ENCODE data around the gene SNRPA.
A peak's percentile ranks its signal among the peaks of the same experiment; 100 is the strongest.

The SNRPA gene

DNA sequence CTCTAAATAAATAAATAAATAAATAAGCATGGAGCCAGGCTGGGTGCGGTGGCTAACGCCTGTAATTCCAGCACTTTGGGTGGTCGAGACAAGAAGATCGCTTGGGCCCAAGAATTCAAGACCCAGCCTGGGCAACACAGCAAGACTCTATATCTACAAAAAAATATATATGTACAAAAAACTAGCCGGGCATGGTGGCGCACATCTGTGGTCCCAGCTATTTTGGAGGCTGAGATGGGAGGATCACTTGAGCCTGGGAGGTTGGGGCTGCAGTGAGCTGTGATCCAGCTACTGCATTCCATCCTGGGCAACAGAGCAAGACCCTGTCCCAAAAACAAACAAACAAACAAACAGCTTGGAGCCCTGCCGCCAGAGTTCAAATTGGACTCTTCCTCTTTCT lies 3.5 kb upstream of the SNRPA start:
- Histone ChIP-seq H3K79me2 (ENCODE audit: control insufficient read depth, insufficient read depth, low read length, unreplicated experiment) (peaks cover 14% of the 10 kb centered on the region), H2AFZ (ENCODE audit: low read length, unreplicated experiment) (no peak overlapping the region), H3K36me3 (ENCODE audit: insufficient read depth, low read length) (no peaks in the 10 kb centered on the region), H3K4me3 (ENCODE audit: low read depth, low read length) (no peak overlapping the region), H3K4me1 (ENCODE audit: control insufficient read depth, insufficient read depth, low read length, unreplicated experiment) (peaks cover 21% of the 10 kb centered on the region), H3K27me3 (ENCODE audit: insufficient read depth, low read length) (no peaks in the 10 kb centered on the region), H3K27ac (ENCODE audit: low read depth, low read length) (no peak overlapping the region)

DNA sequence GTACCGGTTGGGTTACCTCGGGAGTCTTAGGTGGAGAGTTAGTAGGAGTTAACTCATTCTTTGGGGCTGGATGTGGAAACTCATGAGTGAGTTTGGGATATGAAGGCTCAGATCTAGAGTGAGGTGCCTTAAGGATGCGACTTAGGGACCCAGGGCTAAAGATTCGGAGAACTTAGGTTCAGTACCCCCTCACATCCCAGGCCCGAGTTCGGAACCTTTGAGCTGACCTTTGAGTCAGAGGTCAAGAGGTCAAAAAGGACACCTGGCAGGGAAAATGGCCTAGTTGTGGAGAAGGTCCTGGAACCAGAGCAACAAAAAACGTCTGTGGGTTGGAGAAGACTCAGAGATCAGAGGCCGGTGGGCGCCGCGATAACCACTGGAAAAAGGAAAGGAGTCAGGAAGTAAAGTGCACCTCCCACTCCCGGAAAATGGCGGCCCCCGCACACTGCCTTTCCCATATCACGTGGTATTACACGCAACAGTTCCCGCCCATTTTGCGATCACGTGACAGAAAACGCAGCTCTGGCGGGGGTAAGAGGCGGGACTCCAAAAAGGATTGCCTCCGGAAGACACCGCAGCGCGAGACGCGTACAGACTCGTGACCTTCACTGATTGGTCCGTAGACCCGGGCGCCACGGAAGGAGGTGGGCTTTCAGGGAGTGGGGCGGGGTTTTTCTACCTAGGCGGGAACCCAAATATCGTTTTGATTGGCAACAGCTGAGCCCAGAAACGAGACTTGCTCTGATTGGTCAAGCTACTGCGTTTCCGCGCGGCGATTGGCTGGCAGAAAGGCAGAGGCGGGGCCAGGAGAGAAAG lies 737 bp upstream of the SNRPA start, which contains the start of gene ACTMAP:
ACTMAP (minus strand) TSS at position 420 of the 816 bp plus-strand sequence. CDS start 674 bp downstream, outside the sequence.
- Histone ChIP-seq H3K4me1 (ENCODE audit: control insufficient read depth, insufficient read depth, low read length, unreplicated experiment) (peaks cover 21% of the 10 kb centered on the region), H2AFZ (ENCODE audit: low read length, unreplicated experiment) (peak within 1 kb of the TSS; percentile 20), H3K79me2 (ENCODE audit: control insufficient read depth, insufficient read depth, low read length, unreplicated experiment) (peaks cover 34% of the 10 kb centered on the region), H3K4me3 (ENCODE audit: low read depth, low read length) (peak within 1 kb of the TSS; percentile 88), H3K27ac (ENCODE audit: low read depth, low read length) (peak within 1 kb of the TSS; percentile 90), H3K36me3 (ENCODE audit: insufficient read depth, low read length) (no peaks in the 10 kb centered on the region), H3K27me3 (ENCODE audit: insufficient read depth, low read length) (no peaks in the 10 kb centered on the region)

DNA sequence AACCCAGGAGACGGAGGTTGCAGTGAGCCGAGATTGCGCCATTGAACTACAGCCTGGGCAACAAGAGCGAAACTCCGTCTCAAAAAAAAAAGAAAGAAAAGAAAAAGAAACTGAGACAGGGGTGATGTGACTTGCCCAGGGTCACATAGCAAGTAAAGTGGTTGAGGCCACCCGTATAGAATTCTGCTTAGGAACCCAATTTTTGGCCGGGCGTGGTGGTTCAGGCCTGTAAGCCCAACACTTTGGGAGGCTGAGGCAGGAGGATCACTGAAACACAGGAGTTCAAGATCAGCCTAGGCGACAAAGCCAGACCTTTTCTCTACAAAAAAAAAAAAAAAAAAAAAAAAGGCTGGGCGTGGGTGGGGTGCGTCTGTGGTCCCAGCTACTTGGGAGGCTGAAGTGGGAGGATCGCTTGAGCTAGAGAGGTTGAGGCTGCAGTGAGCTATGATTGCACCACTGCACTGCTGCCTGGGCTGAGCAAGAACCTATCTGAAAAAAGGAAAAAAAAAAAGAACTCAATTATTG lies 1.3 kb downstream of the SNRPA start:
- H3K4me1 ChIP-seq (ENCODE audit: control insufficient read depth, insufficient read depth, low read length, unreplicated experiment), result peaks cover 19% of the 10 kb centered on the region
- peaks cover 54% of the 10 kb centered on the region for H3K79me2 ChIP-seq (ENCODE audit: control insufficient read depth, insufficient read depth, low read length, unreplicated experiment)
- H3K27me3 ChIP-seq (ENCODE audit: insufficient read depth, low read length), result no peaks in the 10 kb centered on the region
- no peak overlapping the region for H2AFZ ChIP-seq (ENCODE audit: low read length, unreplicated experiment)
- H3K36me3 ChIP-seq (ENCODE audit: insufficient read depth, low read length), result 0 out of 2 replicates have a peak, but pooled peaks cover 6% of the 10 kb centered on the region
- H3K27ac ChIP-seq (ENCODE audit: low read depth, low read length), result no peak overlapping the region
- peak overlapping the region; percentile 88 for H3K4me3 ChIP-seq (ENCODE audit: low read depth, low read length)

DNA sequence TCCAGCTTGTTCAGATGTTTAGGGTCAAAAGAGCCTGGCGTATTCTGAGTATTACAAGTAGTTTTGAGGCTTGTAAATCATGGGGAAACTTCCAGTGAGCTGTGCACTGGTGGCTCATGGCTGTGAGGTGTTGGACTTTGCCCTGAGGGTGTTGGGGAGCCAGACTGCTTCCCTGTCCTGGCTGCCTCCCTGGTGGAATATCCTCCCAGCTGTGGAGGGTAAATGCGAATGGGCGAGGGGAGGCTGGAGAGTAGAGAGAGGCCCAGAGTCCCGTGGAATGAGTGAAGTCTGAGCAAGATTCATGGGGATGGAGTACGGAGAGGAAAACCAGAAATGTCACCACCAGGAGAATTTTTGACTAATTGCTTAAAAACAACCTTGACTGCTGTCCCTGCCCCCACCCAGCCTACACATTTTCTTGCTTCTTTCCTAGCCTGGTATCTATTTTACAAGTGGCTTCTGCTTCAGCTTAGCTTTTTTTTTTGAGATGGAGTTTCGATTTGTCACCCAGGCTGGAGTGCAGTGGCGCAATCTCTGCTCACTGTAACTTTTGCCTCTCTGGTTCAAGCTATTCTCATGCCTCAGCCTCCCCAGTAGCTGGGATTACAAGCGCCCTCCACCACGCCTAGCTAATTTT lies 3.7 kb downstream of the SNRPA start:
- H3K4me1 ChIP-seq (ENCODE audit: control insufficient read depth, insufficient read depth, low read length, unreplicated experiment), result peaks cover 12% of the 10 kb centered on the region
- no peak overlapping the region for H2AFZ ChIP-seq (ENCODE audit: low read length, unreplicated experiment)
- H3K36me3 ChIP-seq (ENCODE audit: insufficient read depth, low read length), result 0 out of 2 replicates have a peak, but pooled peaks cover 10% of the 10 kb centered on the region
- H3K27me3 ChIP-seq (ENCODE audit: insufficient read depth, low read length), result no peaks in the 10 kb centered on the region
- no peak overlapping the region for H3K27ac ChIP-seq (ENCODE audit: low read depth, low read length)
- peak overlapping the region; percentile 47 for H3K4me3 ChIP-seq (ENCODE audit: low read depth, low read length)
- peaks cover 59% of the 10 kb centered on the region for H3K79me2 ChIP-seq (ENCODE audit: control insufficient read depth, insufficient read depth, low read length, unreplicated experiment)

DNA sequence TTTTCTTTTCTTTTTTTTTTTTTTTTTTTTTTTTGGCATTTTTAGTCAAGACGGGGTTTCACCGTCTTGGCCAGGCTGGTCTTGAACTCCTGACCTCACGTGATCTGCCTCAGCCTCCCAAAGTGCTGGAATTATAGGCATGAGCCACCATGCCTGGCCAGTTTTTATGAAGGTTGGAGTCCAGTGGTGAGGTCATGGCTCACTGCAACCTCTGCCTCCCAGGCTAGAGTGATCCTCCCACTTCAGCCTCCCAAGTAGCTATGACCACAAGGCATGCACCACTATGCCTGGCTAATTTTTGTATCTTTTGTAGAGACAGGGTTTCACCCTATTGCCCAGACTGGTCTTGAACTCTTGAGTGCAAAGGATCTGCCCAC lies 4.2 kb downstream of the SNRPA start:
- Histone ChIP-seq H3K4me3 (ENCODE audit: low read depth, low read length) (no peak overlapping the region), H3K27ac (ENCODE audit: low read depth, low read length) (no peak overlapping the region)

DNA sequence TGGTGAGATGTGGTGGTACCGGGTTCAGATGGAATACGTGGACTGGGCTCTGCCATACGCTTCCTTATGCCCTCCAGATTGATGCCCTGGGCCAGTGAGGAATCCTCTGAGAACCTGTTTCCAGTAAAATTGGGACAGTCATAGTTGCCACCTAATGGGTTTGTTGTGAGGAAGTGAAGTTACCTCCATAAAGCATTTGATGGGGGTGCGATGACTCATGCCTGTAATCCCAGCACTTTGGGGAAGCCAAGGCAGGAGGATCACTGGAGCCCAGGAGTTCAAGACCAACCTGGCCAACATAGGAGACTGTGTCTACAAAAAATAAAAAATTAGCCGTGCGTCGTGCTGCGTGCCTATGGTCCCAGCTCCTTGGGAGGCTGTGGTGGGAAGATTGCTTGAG lies 4.8 kb downstream of the SNRPA start:
- Histone ChIP-seq H3K27ac (ENCODE audit: low read depth, low read length) (no peak overlapping the region), H3K27me3 (ENCODE audit: insufficient read depth, low read length) (no peaks in the 10 kb centered on the region), H3K36me3 (ENCODE audit: insufficient read depth, low read length) (peaks cover 13% of the 10 kb centered on the region; the same call in 1 of the 2 replicates), H2AFZ (ENCODE audit: low read length, unreplicated experiment) (no peak overlapping the region), H3K4me1 (ENCODE audit: control insufficient read depth, insufficient read depth, low read length, unreplicated experiment) (peaks cover 10% of the 10 kb centered on the region), H3K4me3 (ENCODE audit: low read depth, low read length) (no peak overlapping the region), H3K79me2 (ENCODE audit: control insufficient read depth, insufficient read depth, low read length, unreplicated experiment) (peaks cover 59% of the 10 kb centered on the region)

More for the DNA sequence above, 4.2 kb downstream of the SNRPA start:
- H2AFZ ChIP-seq (ENCODE audit: low read length, unreplicated experiment), result no peak overlapping the region
- H3K27me3 ChIP-seq (ENCODE audit: insufficient read depth, low read length), result no peaks in the 10 kb centered on the region
- peaks cover 11% of the 10 kb centered on the region; the same call in 1 of the 2 replicates for H3K36me3 ChIP-seq (ENCODE audit: insufficient read depth, low read length)
- peaks cover 59% of the 10 kb centered on the region for H3K79me2 ChIP-seq (ENCODE audit: control insufficient read depth, insufficient read depth, low read length, unreplicated experiment)
- peaks cover 10% of the 10 kb centered on the region for H3K4me1 ChIP-seq (ENCODE audit: control insufficient read depth, insufficient read depth, low read length, unreplicated experiment)

DNA sequence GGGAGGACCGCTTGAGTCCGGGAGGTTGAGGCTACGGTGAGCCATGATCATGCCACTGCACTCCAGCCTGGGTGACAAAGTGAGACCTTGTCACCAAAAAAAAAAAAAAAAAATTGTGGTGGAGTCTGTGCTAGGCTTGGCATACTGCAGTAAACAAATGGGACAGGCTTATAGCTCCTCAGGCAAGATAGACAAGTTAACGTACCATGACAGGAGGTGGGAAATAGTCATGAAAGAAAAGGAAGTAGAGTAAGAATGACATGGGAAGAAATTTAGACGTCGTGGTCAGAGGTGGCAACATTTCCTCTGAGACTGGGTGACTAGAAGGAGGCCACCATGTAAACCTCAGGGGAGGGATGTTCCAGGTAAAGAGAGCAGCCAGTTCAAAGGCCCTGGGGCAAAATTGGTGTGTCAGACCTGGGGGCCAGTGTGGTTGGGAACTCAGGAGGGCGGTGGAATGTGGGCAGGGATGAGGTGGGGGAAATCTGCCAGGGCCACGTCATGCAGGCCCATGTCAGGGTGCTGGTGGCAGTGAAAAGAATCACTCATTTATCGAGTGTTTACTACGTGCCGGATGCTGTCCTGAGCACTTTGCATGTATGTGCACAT lies 5.6 kb downstream of the SNRPA start:
- no peaks in the 10 kb centered on the region for H3K27me3 ChIP-seq (ENCODE audit: insufficient read depth, low read length)
- peaks cover 13% of the 10 kb centered on the region; the same call in 1 of the 2 replicates for H3K36me3 ChIP-seq (ENCODE audit: insufficient read depth, low read length)
- no peak overlapping the region for H3K4me3 ChIP-seq (ENCODE audit: low read depth, low read length)
- no peak overlapping the region for H3K27ac ChIP-seq (ENCODE audit: low read depth, low read length)
- peaks cover 10% of the 10 kb centered on the region for H3K4me1 ChIP-seq (ENCODE audit: control insufficient read depth, insufficient read depth, low read length, unreplicated experiment)
- no peak overlapping the region for H2AFZ ChIP-seq (ENCODE audit: low read length, unreplicated experiment)
- H3K79me2 ChIP-seq (ENCODE audit: control insufficient read depth, insufficient read depth, low read length, unreplicated experiment), result peaks cover 55% of the 10 kb centered on the region

DNA sequence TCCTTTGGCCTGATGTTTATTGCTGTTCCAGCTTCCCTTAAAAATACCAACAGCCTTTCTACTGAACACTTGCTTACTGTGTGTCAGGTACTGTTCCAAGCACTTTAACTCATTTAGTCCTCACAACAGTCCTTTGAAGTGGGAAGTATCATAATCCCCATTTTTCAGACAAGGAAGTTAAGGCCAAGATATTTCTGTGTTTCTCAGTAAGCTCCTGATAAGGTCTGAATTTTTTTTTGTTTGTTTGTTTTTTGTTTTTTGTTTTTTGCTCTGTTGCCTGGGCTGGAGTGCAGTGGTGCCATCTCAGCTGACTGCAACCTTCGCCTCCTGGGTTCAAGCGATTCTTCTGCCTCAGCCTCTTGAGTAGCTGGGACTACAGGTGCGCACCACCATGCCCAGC lies 7.5 kb downstream of the SNRPA start:
- Histone ChIP-seq H3K27ac (ENCODE audit: low read depth, low read length) (no peak overlapping the region), H3K36me3 (ENCODE audit: insufficient read depth, low read length) (peaks cover 15% of the 10 kb centered on the region; the same call in 1 of the 2 replicates), H3K4me3 (ENCODE audit: low read depth, low read length) (no peak overlapping the region), H3K27me3 (ENCODE audit: insufficient read depth, low read length) (no peaks in the 10 kb centered on the region), H2AFZ (ENCODE audit: low read length, unreplicated experiment) (no peak overlapping the region), H3K79me2 (ENCODE audit: control insufficient read depth, insufficient read depth, low read length, unreplicated experiment) (peaks cover 39% of the 10 kb centered on the region), H3K4me1 (ENCODE audit: control insufficient read depth, insufficient read depth, low read length, unreplicated experiment) (peaks cover 10% of the 10 kb centered on the region)

DNA sequence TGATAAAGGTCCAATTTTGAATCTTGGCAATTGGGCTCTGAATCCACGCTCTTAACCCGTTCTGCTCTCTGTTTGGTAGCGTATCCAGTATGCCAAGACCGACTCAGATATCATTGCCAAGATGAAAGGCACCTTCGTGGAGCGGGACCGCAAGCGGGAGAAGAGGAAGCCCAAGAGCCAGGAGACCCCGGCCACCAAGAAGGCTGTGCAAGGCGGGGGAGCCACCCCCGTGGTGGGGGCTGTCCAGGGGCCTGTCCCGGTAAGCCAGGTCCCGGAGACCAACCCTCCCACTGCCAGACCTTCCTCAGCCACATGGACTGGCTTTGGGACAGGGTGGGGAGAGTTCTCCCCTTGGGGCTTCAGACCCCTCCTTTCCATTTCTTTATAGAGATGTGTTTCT lies 8.3 kb downstream of the SNRPA start:
- Histone ChIP-seq H3K27me3 (ENCODE audit: insufficient read depth, low read length) (no peaks in the 10 kb centered on the region), H2AFZ (ENCODE audit: low read length, unreplicated experiment) (no peak overlapping the region), H3K27ac (ENCODE audit: low read depth, low read length) (no peak overlapping the region), H3K4me3 (ENCODE audit: low read depth, low read length) (no peak overlapping the region), H3K36me3 (ENCODE audit: insufficient read depth, low read length) (peaks cover 20% of the 10 kb centered on the region; the same call in 1 of the 2 replicates), H3K4me1 (ENCODE audit: control insufficient read depth, insufficient read depth, low read length, unreplicated experiment) (peaks cover 8% of the 10 kb centered on the region), H3K79me2 (ENCODE audit: control insufficient read depth, insufficient read depth, low read length, unreplicated experiment) (peaks cover 34% of the 10 kb centered on the region)

DNA sequence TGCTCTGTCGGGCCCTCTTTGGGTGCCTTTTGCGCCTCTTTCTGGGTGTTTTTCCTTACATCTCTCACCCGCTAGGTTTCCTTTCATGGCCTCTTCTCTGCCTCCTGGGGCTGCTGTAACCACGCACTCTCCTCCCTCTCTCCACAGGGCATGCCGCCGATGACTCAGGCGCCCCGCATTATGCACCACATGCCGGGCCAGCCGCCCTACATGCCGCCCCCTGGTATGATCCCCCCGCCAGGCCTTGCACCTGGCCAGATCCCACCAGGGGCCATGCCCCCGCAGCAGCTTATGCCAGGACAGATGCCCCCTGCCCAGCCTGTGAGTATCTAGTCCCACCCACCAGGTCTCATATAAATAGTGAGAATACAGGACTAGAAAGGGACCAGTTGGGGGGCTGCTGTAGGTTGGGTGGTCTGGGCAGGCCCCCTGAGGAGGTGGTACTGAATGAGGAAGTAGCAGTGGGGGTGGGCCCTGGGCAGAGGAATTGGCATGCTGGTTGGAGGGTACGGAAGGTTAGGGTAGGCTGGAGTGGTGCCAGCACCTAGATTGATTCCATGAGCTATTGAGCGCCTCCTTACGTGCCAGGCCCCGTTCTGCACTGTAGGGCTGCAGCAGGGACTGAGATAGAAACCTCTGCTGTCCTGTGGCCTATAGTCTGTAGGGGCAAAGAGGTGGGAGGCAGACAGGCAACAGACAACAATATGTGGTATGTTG lies 11.9 kb downstream of the SNRPA start:
- no peak overlapping the region for H3K27ac ChIP-seq (ENCODE audit: low read depth, low read length)
- peaks cover 3% of the 10 kb centered on the region for H3K79me2 ChIP-seq (ENCODE audit: control insufficient read depth, insufficient read depth, low read length, unreplicated experiment)

More for the DNA sequence above, 11.9 kb downstream of the SNRPA start:
- Histone ChIP-seq H3K27me3 (ENCODE audit: insufficient read depth, low read length) (no peaks in the 10 kb centered on the region), H3K4me1 (ENCODE audit: control insufficient read depth, insufficient read depth, low read length, unreplicated experiment) (no peaks in the 10 kb centered on the region), H3K4me3 (ENCODE audit: low read depth, low read length) (no peak overlapping the region), H2AFZ (ENCODE audit: low read length, unreplicated experiment) (no peak overlapping the region), H3K36me3 (ENCODE audit: insufficient read depth, low read length) (peaks cover 14% of the 10 kb centered on the region; the same call in 1 of the 2 replicates)
